ENCODE measurements around the gene TMF1.

Gene TMF1

GRCh38 chr3:69012100-69012799, 39.9 kb downstream of the TMF1 start:
- DNase-seq = no peak

DNA sequence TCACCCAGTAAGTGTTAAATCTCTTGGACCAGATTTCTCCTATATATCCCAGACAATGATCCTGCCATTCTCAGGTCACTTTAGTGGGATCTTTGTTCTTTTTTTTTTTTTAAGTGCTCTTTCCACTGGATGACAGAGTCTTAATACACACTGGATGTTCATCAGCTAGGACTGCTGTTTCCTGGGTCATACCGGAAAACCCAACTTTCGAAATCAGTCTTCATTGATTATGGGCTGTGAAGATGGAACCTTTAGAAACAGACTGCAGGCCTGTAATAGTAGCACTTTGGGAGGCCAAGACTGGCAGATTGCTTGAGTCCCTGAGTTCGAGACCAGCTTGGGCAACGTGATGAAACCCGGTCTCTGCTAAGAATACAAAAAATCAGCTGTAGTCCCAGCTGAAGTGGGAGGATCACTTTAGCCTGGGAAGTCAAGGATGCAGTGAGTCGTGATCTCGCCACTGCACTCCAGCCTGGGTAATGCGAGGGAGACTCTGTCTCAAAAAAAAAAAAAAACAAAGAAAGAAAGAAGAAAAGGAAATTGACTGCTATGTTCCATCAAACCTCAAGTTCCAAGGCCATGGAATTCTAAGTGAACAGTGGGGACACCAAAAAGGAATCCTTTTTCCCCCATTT, 40.9 kb downstream of the TMF1 start:
- no peak for DNase-seq

GRCh38 chr3:69009559-69010410, 42.3 kb downstream of the TMF1 start:
- DNase-seq = no peak

GRCh38 chr3:69008980-69009379, 43.2 kb downstream of the TMF1 start:
- no peak for DNase-seq

DNA sequence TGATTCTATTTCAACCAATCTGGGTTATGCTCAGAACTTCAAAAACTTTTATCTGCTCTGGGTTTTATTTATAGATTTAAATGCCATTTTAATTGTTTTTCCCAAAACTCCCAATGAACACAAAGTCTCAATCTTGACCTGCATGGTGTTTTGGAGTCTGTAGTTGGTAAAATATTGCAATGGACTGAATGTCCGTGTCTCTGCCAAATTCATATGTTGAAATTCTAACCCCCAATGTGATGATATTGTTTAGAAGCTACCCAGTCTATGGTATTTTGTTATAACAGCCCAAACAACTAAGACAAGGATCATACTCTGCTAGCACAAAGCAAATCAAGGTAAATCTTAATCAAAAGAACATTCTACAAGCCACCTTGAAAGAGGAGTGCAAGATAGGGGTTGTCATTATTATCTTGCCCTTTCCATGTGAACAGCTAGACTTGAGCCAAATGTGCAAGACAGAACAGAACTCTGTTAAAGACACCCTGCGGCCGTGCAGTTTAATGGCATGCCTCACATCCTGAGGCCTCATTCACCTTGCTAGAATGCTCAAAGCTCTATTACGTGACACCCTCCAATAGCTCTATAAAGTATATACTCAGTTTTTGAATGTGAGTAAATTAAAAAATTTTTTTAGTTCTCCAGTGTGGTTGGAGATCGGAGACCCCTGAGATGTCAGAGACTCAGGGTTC, 46.2 kb downstream of the TMF1 start:
- no peak for DNase-seq

- DNase-seq = no peak
These were observed 46.9 kb downstream of the TMF1 start for GRCh38 chr3:69005071-69005790.

- DNase-seq = no peak
These were observed 48.0 kb downstream of the TMF1 start for GRCh38 chr3:69004138-69004537.

- no peak for DNase-seq
These were observed 52.5 kb downstream of the TMF1 start for GRCh38 chr3:68999605-69000004.

GRCh38 chr3:68999158-68999557, 53.0 kb downstream of the TMF1 start:
- no peak for DNase-seq

DNA sequence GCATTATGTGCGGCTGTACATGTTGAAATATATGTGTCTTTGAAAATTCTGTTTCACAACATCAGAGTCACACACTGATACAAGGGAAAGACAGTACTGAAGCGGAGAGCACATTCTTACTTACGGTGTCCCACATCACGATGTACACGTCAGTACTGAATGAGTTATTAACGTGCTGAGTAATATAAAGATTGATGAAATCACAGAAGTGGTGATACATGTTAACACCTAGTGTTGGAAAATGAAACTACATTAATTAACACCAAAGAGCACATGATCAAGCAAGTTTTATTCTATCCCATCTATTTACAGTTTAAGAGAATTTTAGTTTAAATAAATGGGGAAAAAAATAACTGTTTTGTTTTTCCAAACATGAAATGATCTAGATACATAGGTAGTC, 54.2 kb downstream of the TMF1 start:
- DNase-seq = no peak

- peak; percentile 2 for DNase-seq
These were observed 55.7 kb downstream of the TMF1 start for GRCh38 chr3:68996356-68996995.

DNA sequence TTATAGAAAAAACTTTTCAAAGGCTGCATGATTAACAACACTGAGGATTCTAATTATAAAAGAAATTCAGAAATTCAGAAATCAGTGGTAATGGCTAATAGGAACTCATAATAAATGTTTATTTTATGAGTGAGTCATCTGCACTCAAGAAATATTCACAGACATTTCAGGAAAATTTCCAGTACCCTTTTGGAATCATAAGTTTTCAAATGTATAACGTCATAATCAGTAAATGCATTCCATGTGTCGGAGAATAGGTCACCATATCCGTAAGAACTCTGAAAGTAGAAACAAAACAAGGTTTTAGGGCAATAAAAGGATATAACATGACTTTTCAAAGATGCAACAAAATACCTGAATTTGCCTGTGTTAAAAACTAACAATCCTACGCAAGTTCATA, 63.4 kb downstream of the TMF1 start:
- no peak for DNase-seq

DNA sequence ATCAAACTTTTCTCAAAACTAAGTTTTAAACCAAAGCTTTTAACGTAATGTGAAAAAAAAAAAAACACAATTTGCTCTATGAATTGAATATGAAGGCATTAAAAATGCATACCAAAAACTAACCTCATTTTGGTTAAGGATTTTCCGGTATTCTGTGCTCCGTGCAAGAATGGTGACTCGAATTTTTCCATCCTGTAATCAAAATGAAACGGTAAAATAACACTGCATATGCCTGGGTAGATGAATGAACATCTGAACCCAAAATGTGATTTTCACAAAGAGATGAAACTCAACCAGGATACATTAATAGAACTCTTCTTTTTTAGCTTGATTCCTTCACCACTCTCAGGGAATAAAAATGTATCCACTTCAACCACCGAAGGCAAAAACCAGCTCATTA, 64.8 kb downstream of the TMF1 start:
- no peak for DNase-seq

- no peak for DNase-seq
These were observed 65.5 kb downstream of the TMF1 start for GRCh38 chr3:68986496-68987208.

DNA sequence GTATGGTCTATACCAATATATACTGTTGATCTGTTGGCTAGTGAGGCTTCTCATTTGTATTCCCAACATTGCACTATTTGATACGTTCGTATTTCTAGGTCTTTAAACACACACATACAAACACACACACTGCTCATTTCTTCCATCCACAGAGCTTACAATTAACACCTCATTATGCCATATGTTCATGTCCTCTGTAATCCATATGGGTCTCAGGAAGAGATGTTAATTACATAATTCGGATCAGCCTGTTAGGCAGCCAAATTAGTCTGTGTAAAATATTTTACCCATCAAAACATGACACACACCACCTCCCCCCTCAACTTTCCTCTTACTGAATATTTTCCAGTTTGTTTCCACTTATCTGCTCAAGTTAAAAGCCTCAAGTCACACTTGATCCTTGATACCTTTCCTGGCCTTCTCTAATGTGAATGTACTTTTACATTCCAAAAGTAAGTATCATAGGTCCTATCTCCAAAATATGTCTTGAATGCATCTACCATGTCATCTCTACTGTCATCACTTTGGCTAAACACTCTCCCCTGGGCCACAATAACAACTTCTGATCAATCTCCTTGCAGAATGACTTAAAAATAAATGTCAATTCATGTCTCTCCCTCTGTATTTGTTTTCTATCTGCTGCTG, 66.9 kb downstream of the TMF1 start:
- DNase-seq = no peak

DNA sequence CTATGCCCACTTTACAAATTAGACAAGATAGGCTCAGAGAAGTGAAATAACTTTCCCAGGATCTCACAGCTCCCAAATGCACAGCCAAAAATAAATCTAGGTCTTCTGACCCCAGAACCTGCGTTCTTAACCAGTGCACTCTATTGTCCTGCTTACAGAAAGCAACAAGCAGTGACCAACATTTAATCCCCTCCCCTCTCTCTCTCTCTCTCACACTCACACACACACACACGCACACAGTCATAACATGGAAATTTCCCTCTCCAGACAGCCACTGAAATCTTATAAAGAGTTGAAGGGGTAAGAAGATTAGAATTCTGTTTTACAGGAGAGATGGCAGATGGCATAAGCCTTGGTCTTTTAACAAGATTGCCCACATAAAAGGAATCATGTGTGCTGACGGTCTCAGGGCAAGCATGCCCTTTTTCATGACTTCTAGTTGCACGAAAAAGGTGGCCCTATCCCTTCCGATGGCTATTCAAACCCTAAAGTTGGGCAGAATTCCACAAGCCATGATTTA, 68.1 kb downstream of the TMF1 start:
- DNase-seq = no peak

GRCh38 chr3:68977486-68978167, 74.5 kb downstream of the TMF1 start:
- no peak for DNase-seq

DNA sequence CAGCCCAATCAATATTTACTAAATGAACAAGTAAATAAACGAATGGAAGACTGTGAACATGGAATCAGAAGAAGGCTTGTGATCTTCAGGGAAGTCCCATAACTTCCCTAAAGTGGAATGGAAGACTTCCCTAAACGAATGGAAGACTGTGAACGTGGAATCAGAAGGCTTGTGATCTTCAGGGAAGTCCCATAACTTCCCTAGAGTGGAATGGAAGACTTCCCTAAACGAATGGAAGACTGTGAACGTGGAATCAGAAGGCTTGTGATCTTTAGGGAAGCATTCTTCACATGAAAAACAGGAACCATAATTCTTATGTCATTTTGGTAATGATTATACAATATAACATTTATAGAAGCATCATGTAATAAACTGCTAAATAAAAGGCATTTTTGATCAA, 77.4 kb downstream of the TMF1 start:
- no peak for DNase-seq

- DNase-seq = no peak
These were observed 78.5 kb downstream of the TMF1 start for GRCh38 chr3:68973639-68974038.

DNA sequence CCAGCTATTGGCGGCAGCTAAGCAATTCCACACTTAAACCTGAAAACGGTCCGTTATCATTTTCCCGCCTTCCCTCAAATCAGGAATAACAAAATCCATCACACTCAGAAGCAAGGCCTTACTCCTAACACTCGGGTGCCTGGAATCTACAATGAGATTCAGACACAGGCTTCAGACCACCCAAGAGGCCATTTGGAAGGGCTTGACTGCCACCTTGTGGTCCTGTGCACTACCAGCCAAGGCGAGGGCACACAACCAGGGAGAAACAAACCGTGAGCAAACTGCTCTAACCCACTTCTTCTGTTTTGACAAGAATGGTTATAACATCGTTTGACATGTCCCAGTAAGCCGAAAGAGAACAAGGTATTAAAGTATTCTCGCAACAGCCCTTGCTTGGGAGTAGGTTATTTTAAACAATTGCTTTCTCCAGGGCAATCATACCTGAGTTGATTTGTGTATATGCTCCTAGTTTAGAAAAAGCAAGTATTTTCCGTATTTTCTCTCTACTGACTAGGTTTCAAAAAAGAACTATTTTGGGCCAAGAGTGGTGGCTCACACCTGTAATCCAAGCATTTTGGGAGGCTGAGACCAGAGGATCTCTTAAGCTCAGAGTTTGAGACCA, 79.7 kb downstream of the TMF1 start:
- peak; percentile 18 for DNase-seq

All from NCI-H1694 (cell line).